Transverse colon (tissue), 4 donors: ENCODE measurements around the gene PACS1.

ENCODE experiments used
- POLR2A ChIP-seq: fragments of 450-650 bp; IDR thresholded peaks from one replicate; pipeline ENCODE4 v1.6.1; 2016; ENCODE audit warnings: antibody characterized with exemption, mild to moderate bottlenecking, moderate library complexity
- POLR2AphosphoS5 ChIP-seq, 3 donors: sonication (generic); formaldehyde crosslinking; IDR thresholded peaks; one replicate each; pipeline ENCODE4 v1.6.1; 2016; ENCODE audit warnings: antibody characterized with exemption in 3 of 3
- TF ChIP-seq, protein P1 (sequence below), 5 experiments: fragments of 200-600 bp in 3 of 5; fragments of 450-650 bp in 2 of 5; sonication (generic) in 3 of 5; IDR thresholded peaks; 1 replicate in 2 of 5; 2 replicates in 3 of 5; pipeline ENCODE4 v1.5.1; 2016 to 2017; ENCODE audit warnings: antibody characterized with exemption in 5 of 5, inconsistent platforms in 3 of 5, mild to moderate bottlenecking in 2 of 5, moderate library complexity in 1 of 5

DNA sequence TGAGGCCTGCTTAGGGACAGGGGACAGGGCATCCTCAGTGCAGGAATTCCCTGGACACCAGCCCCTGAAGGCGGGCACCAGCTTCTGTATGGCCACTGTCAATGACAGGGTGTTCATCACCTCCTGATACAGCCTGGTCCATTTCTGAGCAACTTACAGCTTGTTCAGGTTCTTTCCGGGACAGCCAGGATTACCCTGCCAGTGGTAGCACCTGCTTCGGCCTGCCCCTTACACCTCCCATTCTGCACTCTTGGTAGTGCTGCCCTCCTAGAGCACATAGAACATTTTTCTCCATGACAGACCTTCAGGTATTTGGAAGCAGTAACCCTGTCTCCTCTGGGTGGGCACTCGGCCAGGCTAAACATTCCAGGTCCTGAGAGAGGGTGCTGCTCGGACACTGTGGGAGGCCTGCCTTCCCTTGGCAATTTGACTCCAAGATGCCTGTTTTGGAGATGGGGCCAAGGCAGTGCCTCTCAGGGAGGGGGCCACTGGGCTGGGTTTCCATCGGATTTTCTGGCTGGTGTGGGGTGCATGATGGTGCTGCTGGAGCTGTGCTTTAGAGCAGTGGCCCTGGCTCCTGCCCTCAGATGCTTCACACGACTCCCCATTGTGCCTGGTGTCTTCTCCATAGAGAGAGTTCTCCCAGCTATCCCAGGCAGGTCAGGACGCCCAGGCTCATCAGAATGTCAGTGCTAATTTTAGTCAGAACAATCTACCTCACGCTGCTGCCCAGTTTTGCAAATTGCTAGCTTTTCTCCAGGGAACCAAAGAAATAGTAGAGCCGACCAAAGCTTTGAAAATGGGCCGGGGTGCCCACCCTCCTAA, 22.3 kb upstream of the PACS1 start:
- TF ChIP-seq POLR2AphosphoS5 (IDR thresholded peaks at IDR 0.05) (no peak), POLR2A (no peak)
- TF ChIP-seq, protein P1, sequence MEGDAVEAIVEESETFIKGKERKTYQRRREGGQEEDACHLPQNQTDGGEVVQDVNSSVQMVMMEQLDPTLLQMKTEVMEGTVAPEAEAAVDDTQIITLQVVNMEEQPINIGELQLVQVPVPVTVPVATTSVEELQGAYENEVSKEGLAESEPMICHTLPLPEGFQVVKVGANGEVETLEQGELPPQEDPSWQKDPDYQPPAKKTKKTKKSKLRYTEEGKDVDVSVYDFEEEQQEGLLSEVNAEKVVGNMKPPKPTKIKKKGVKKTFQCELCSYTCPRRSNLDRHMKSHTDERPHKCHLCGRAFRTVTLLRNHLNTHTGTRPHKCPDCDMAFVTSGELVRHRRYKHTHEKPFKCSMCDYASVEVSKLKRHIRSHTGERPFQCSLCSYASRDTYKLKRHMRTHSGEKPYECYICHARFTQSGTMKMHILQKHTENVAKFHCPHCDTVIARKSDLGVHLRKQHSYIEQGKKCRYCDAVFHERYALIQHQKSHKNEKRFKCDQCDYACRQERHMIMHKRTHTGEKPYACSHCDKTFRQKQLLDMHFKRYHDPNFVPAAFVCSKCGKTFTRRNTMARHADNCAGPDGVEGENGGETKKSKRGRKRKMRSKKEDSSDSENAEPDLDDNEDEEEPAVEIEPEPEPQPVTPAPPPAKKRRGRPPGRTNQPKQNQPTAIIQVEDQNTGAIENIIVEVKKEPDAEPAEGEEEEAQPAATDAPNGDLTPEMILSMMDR (IDR thresholded peaks at IDR 0.05) = no peak
